Adrenal gland (tissue), 19 donors: ENCODE results near the gene PLA2G2F. TPM values are rescaled to one million over a fixed set of nuclear protein-coding genes. Genes with fewer than 3 reads are reported as not detected.

Experiments used
- DNase-seq, 7 donors: peaks; one replicate each; pipeline ENCODE4 v3.0.0-alpha.2; 2019 to 2020
- H3K27ac ChIP-seq, 5 donors: fragments of 200-600 bp; sonication (generic) in 4 of 5; 1 replicate in 3 of 5; 2 replicates in 2 of 5; pipeline versions ENCODE4 v1.5.1 to v1.8.0; 2016 to 2020; ENCODE audit warnings: mild to moderate bottlenecking in 1 of 5
- H3K27me3 ChIP-seq: fragments of 200-600 bp; 2 replicates; pipeline ENCODE4 v1.8.0; 2021
- H3K36me3 ChIP-seq, 2 donors: fragments of 200-600 bp; replicated peaks in 1 of 2; 1 replicate in 1 of 2; 2 replicates in 1 of 2; pipeline versions ENCODE4 v1.5.1 to v1.8.0; 2018 to 2022
- H3K4me1 ChIP-seq, 2 donors: fragments of 200-600 bp; replicated peaks in 1 of 2; 1 replicate in 1 of 2; 2 replicates in 1 of 2; pipeline versions ENCODE4 v1.5.1 to v1.8.0; 2018 to 2021
- H3K4me3 ChIP-seq, 4 donors: fragments of 200-600 bp; sonication (generic) in 3 of 4; one replicate each; pipeline ENCODE4 v1.5.1; 2016 to 2018
- H3K9me3 ChIP-seq, 3 donors: fragments of 200-600 bp; sonication (generic) in 1 of 3; replicated peaks in 1 of 3; 1 replicate in 2 of 3; 2 replicates in 1 of 3; pipeline versions ENCODE4 v1.5.1 to v1.8.0; 2016 to 2021
- POLR2A ChIP-seq, 2 donors: fragments of 450-650 bp; IDR thresholded peaks; one replicate each; pipeline ENCODE4 v1.6.1; 2017; ENCODE audit warnings: antibody characterized with exemption in 2 of 2, mild to moderate bottlenecking in 2 of 2, moderate library complexity in 1 of 2
- WGBS, 4 donors: extraction: QIAGEN DNeasy Blood & Tissue Kit in 2 of 4; methylation state at CpG; one replicate each; pipeline versions ENCODE4 v1.1.5 to v1.1.7; 2013 to 2017; 5-methylcytosine and 5-hydroxymethylcytosine counted together
- intact Hi-C, 2 donors: fragments of 100-400 bp; cut with DNase I; formaldehyde crosslinking; loops; one replicate each; pipeline versions ENCODE4 v1.14.1 to v1.15.0; 2022 to 2023
- long read RNA-seq, 10 donors: library from polyadenylated mRNA in 3 of 10; unstranded in 2 of 10; stranded (forward) in 1 of 10; transcript quantifications; one replicate each; pipeline ENCODE4 v2.0.0 and lab custom pipeline, GENCODE V29; 2021 to 2026
- polyA plus RNA-seq, 3 donors: library from polyadenylated mRNA; stranded (reverse); fragments of 200-250 nt in 2 of 3; fragments of 350-450 nt in 1 of 3; fragmentation: Illumina TruSeq in 1 of 3; extraction: RNeasy Lipid Tissue Mini Kit (QIAGEN cat#74804) in 1 of 3; gene quantifications; one replicate each; pipeline ENCODE4 v1.2.3, GENCODE V29; 2013 to 2014
- total RNA-seq, 9 donors: library from RNA; depleted of rRNA in 4 of 9; stranded (reverse); fragments of >200 nt in 4 of 9; fragments of 120-200 nt in 1 of 9; fragmentation: NEBNext Ultra II Directional in 1 of 9; extraction: Animal tissue kit (Norgen Biotek cat#: 25700) in 1 of 9; gene quantifications; one replicate each; pipeline versions ENCODE4 v1.1.0 to v1.2.4, GENCODE V29; 2013 to 2023
- TF ChIP-seq, protein P1 (sequence below), 6 experiments: fragments of 450-650 bp in 4 of 6; fragments of 200-600 bp in 2 of 6; sonication (generic) in 1 of 6; IDR thresholded peaks; 1 replicate in 5 of 6; 2 replicates in 1 of 6; pipeline versions ENCODE4 v1.5.1 to v1.8.0; 2016 to 2021; ENCODE audit warnings: antibody characterized with exemption in 6 of 6, mild to moderate bottlenecking in 2 of 6, moderate library complexity in 1 of 6
- donor health status: healthy with polysubstance abuse.
- donor health status: Bipolar disorder and iron deficiency.
- donor health status: DM: yes; HTN: yes; CAD: no.
- donor health status: DM: no; HTN: no; CAD: no.
- donor health status: DM: no; HTN: no; CAD: no.
- donor health status: DM: yes; HTN: yes; CAD: no.

PLA2G2F gene, protein sequence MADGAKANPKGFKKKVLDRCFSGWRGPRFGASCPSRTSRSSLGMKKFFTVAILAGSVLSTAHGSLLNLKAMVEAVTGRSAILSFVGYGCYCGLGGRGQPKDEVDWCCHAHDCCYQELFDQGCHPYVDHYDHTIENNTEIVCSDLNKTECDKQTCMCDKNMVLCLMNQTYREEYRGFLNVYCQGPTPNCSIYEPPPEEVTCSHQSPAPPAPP
- total RNA-seq = not detected
- polyA plus RNA-seq = under 1 TPM in 1 of 3 donors, not detected in 2; 0.08 TPM
- long read RNA-seq, donor 1 = 0 reads
- long read RNA-seq, donor 2 = 0 reads
- long read RNA-seq, donor 3 = 0 reads
- long read RNA-seq, donor 4 = 0 reads
- long read RNA-seq, donor 5 = 0 reads
- long read RNA-seq, donor 6 = 0 reads
- long read RNA-seq, donor 7 = 0 reads
- long read RNA-seq, donor 8 = 0 reads
- long read RNA-seq, donor 9 = 0 reads
- long read RNA-seq, donor 10 = 0 reads

DNA sequence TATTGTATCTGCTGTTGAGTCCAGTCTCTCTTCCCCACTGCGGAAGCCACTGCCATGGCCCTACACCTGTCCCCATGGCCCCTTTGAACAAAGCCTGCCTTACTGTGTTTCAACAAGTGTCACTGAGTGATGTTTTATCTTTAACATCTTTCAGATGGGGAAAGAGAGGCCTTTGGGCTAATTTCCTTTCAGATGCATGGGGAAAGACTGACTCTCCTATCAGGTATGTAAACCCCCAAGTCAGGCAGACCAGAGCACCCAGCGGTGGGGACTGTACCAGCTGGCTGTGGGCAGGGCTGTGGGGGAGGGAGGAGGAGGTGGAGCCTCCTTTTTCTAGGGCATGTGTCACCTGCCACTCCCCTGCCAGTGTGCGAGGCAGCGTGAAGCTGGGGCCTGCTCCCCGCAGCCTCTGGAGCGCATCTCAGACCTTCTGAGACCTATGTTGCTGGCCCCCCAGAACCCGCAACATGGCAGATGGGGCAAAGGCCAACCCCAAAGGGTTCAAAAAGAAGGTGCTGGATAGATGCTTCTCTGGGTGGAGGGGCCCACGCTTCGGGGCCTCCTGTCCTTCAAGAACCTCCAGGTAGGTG is at the start of gene PLA2G2F:
TSS of gene PLA2G2F (plus strand) at position 363 of the 590 bp plus-strand sequence. CDS start at position 468, 105 bp downstream.
- Histone ChIP-seq H3K9me3 (no peaks in the 10 kb centered on the region), H3K27ac (no peak within 1 kb of the TSS), H3K36me3 (no peaks in the 10 kb centered on the region), H3K4me1 (no peaks in the 10 kb centered on the region), H3K4me3 (no peak within 1 kb of the TSS), H3K27me3 (no peaks in the 10 kb centered on the region)
- intact Hi-C loops = no loop called here
- DNase-seq = no peak
- TF ChIP-seq POLR2A (IDR thresholded peaks at IDR 0.05) = no peak
- TF ChIP-seq, protein P1, sequence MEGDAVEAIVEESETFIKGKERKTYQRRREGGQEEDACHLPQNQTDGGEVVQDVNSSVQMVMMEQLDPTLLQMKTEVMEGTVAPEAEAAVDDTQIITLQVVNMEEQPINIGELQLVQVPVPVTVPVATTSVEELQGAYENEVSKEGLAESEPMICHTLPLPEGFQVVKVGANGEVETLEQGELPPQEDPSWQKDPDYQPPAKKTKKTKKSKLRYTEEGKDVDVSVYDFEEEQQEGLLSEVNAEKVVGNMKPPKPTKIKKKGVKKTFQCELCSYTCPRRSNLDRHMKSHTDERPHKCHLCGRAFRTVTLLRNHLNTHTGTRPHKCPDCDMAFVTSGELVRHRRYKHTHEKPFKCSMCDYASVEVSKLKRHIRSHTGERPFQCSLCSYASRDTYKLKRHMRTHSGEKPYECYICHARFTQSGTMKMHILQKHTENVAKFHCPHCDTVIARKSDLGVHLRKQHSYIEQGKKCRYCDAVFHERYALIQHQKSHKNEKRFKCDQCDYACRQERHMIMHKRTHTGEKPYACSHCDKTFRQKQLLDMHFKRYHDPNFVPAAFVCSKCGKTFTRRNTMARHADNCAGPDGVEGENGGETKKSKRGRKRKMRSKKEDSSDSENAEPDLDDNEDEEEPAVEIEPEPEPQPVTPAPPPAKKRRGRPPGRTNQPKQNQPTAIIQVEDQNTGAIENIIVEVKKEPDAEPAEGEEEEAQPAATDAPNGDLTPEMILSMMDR (IDR thresholded peaks at IDR 0.05) = no peak
- 95 to 100% (median 97%) methylated on average over 6 to 9 of the region's 9 CpGs for WGBS, 4 donors

DNA sequence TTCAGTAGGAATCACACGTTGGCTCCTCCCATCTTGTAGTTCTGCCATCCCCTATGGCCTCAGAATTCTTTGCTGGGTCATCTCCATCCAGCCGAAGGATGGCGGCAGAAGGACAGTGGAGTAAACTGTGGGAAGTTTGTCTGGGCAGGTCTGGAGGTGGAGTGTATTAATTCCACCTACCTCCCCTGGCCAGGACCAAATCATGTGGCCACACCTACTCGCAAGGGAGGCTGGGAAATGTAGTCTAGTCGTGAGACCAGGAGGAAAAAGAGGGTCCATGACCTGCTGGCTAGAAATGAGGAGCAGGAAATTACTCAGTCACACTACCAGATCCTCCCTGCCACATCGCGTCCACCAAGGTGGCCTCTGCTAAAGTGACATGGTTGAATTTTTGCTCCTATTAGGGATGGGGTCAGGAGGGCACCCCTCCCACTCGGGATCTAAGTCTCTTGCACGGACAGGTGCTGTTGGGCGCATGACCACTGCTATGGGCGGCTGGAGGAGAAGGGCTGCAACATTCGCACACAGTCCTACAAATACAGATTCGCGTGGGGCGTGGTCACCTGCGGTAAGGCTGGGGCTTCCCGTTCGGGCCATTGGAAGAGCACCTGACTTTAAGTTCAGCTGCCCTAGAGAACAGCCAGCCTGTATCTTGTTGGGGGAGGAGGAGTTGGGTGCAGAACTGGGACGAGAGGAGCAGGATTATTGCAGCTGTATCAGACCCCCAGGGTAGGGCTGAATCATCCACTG is 49.6 kb upstream of the PLA2G2F start:
- WGBS, 4 donors = 82 to 91% (median 89%) methylated on average over 17 to 19 of the region's 19 CpGs
- no peak overlapping the region for H3K27ac ChIP-seq
- H3K4me1 ChIP-seq = no peaks in the 10 kb centered on the region
- intact Hi-C loops = no loop called here
- H3K36me3 ChIP-seq = no peaks in the 10 kb centered on the region
- H3K4me3 ChIP-seq = no peak overlapping the region
- H3K27me3 ChIP-seq = no peaks in the 10 kb centered on the region
- no peak for TF ChIP-seq POLR2A (IDR thresholded peaks at IDR 0.05)
- no peak for DNase-seq
- H3K9me3 ChIP-seq = no peaks in the 10 kb centered on the region

DNA sequence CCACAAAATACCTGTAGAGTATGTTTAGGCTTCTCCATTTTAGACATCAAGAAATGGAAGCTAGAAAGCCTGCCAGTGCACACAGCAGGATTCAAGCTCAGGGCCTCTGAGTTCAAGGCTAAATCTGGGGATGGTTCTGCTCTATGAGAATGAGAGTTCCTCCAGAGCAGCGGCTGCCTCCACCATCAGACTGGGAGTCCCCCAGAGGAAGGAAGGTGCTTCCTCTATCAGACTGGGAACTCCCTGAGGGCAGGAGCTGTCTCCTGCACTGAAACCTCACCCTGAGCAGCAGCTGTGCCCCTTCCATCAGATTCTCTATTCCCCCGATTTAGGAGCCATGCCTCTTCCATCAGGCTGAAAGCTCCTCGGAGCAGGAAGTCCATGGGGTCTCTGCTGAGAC is 49.0 kb upstream of the PLA2G2F start:
- Histone ChIP-seq H3K36me3 (no peaks in the 10 kb centered on the region), H3K4me1 (no peaks in the 10 kb centered on the region), H3K4me3 (no peak overlapping the region), H3K9me3 (no peaks in the 10 kb centered on the region), H3K27me3 (no peaks in the 10 kb centered on the region), H3K27ac (no peak overlapping the region)
- no peak for DNase-seq
- WGBS, 4 donors = 82 to 88% (median 84%) methylated on average over 2 to 3 of the region's 3 CpGs
- no peak for TF ChIP-seq POLR2A (IDR thresholded peaks at IDR 0.05)
- TF ChIP-seq, protein P1 (IDR thresholded peaks at IDR 0.05) = no peak
- intact Hi-C loops = no loop called here

DNA sequence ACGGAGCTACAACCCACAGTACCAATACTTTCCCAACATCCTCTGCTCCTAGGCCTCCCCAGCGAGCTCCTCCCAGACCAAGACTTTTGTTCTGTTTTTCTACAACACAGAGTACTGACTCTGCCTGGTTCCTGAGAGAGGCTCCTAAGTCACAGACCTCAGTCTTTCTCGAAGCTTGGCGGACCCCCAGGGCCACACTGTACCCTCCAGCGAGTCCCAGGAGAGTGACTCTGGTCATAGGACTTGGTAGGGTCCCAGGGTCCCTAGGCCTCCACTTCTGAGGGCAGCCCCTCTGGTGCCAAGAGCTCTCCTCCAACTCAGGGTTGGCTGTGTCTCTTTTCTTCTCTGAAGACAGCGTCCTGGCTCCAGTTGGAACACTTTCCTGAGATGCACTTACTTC is 48.5 kb upstream of the PLA2G2F start:
- Histone ChIP-seq H3K9me3 (no peaks in the 10 kb centered on the region), H3K27me3 (no peaks in the 10 kb centered on the region), H3K36me3 (no peaks in the 10 kb centered on the region), H3K27ac (no peak overlapping the region), H3K4me1 (no peaks in the 10 kb centered on the region), H3K4me3 (no peak overlapping the region)
- intact Hi-C loops = no loop called here
- no peak for DNase-seq
- TF ChIP-seq POLR2A (IDR thresholded peaks at IDR 0.05) = no peak
- TF ChIP-seq, protein P1 (IDR thresholded peaks at IDR 0.05) = no peak
- 84 to 94% (median 87%) methylated on average over 3 to 6 of the region's 6 CpGs for WGBS, 4 donors
